Measurements from ENCODE around the gene USP43.

DNA sequence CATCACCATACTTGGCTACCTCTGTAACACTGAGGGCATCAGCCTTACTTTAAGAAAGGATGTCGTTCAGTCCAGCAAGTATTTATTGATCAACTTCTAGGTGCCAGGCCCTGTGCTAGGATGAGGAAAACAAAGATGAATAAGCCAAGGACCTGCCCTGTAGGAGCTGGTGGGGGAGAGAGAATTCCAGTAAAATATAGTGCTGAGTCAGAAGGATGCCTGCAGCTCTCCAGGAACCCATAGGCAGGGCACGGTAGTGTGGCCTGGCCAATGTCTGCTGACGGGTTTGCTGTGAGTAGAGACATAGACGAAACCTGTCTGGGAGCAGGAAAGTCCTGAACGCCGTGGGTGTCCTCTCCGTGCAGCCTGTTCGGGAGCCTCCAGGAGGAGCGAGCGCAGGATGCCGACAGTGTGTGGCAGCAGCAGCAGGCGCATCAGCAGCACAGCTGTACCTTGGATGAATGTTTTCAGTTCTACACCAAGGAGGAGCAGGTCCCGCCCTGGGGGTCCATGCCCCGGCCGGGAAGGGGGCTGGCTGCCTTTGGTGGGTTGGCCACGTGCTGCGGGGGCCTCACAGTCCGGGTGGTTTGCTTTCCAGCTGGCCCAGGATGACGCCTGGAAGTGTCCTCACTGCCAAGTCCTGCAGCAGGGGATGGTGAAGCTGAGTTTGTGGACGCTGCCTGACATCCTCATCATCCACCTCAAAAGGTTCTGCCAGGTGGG, 55.6 kb downstream of the USP43 start:
- TF ChIP-seq JUND (IDR thresholded peaks at IDR 0.05; ENCODE audit: low read depth, low read length): no peak
- no peak for TF ChIP-seq ATF7 (IDR thresholded peaks at IDR 0.05; ENCODE audit: low read depth)
- TF ChIP-seq, protein P1, sequence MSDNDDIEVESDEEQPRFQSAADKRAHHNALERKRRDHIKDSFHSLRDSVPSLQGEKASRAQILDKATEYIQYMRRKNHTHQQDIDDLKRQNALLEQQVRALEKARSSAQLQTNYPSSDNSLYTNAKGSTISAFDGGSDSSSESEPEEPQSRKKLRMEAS (IDR thresholded peaks at IDR 0.05; ENCODE audit: low read depth, low read length): no peak
- no peak for TF ChIP-seq SMC3 (IDR thresholded peaks at IDR 0.05; ENCODE audit: borderline replicate concordance, low read length)
- TF ChIP-seq EP300 (IDR thresholded peaks at IDR 0.05; ENCODE audit: borderline replicate concordance in 1 of 2, control insufficient read depth in 1 of 2, low read depth in 2 of 2, low read length in 2 of 2): no peak
- no peak for TF ChIP-seq POLR2A (IDR thresholded peaks at IDR 0.05; ENCODE audit: low read depth, low read length)
- no peak for TF ChIP-seq CEBPZ (IDR thresholded peaks at IDR 0.05; ENCODE audit: low read depth, low read length)
- no peak for TF ChIP-seq MEF2A (IDR thresholded peaks at IDR 0.05; ENCODE audit: insufficient read depth, low read depth, low read length)
- TF ChIP-seq CTCF (IDR thresholded peaks at IDR 0.05 in 2 of 3, conservative IDR thresholded peaks at IDR 0.05 in 1 of 3; ENCODE audit: control insufficient read depth in 2 of 3, extremely low read depth in 1 of 3, insufficient read depth in 1 of 3, low read depth in 3 of 3, low read length in 3 of 3): no peak
- TF ChIP-seq SMAD1 (IDR thresholded peaks at IDR 0.05; ENCODE audit: low read depth, partially characterized antibody): no peak
- TF ChIP-seq EZH2 (IDR thresholded peaks at IDR 0.05; ENCODE audit: borderline replicate concordance, control insufficient read depth, low read depth, low read length): no peak
- TF ChIP-seq GABPA (IDR thresholded peaks at IDR 0.05; ENCODE audit: low read depth): no peak
- TF ChIP-seq SREBF1 (IDR thresholded peaks at IDR 0.05; ENCODE audit: low read length): no peak
- no peak for TF ChIP-seq REST (IDR thresholded peaks at IDR 0.05; ENCODE audit: low read depth, low read length)
